Left ventricle myocardium inferior (tissue), 1 donor: Measurements from ENCODE around the gene ECI1. TPM values are rescaled to one million over a fixed set of nuclear protein-coding genes. Genes with fewer than 3 reads are reported as not detected.
A peak's percentile ranks its signal among the peaks of the same experiment; 100 is the strongest.

ENCODE experiments used
- DNase-seq: peaks from one replicate; pipeline ENCODE4 v3.0.0-alpha.2; 2020
- H3K27ac ChIP-seq: fragments of 200-600 bp; replicated peaks from 2 replicates; pipeline ENCODE4 v1.8.0; 2021
- H3K27me3 ChIP-seq: fragments of 200-600 bp; 2 replicates; pipeline ENCODE4 v1.8.0; 2021; ENCODE audit warnings: low read depth
- H3K36me3 ChIP-seq: fragments of 200-600 bp; 2 replicates; pipeline ENCODE4 v1.8.0; 2021
- H3K4me1 ChIP-seq: fragments of 200-600 bp; 2 replicates; pipeline ENCODE4 v1.8.0; 2021
- H3K4me3 ChIP-seq: fragments of 200-600 bp; 2 replicates; pipeline ENCODE4 v1.8.0; 2021; ENCODE audit warnings: mild to moderate bottlenecking, moderate library complexity
- H3K9me3 ChIP-seq: fragments of 200-600 bp; replicated peaks from 2 replicates; pipeline ENCODE4 v1.8.0; 2021
- CTCF ChIP-seq: fragments of 200-600 bp; IDR thresholded peaks from 2 replicates; pipeline ENCODE4 v1.8.0; 2021; ENCODE audit warnings: antibody characterized with exemption, mild to moderate bottlenecking, borderline replicate concordance
- intact Hi-C: fragments of 100-400 bp; cut with micrococcal nuclease; formaldehyde crosslinking; loops from one replicate; pipeline ENCODE4 v1.11.0; 2022
- total RNA-seq: library from RNA; stranded (reverse); fragmentation: NEBNext Ultra II Directional; extraction: Animal tissue kit (Norgen Biotek cat#: 25700); gene quantifications from one replicate; pipeline ENCODE4 v1.2.1, GENCODE V29; 2021
- donor health status: DM: no; HTN: yes; CAD: no; lungs with severe emphysema.

The ECI1 gene
- total RNA-seq, 1 donor from 2014 or later = 165 TPM

DNA sequence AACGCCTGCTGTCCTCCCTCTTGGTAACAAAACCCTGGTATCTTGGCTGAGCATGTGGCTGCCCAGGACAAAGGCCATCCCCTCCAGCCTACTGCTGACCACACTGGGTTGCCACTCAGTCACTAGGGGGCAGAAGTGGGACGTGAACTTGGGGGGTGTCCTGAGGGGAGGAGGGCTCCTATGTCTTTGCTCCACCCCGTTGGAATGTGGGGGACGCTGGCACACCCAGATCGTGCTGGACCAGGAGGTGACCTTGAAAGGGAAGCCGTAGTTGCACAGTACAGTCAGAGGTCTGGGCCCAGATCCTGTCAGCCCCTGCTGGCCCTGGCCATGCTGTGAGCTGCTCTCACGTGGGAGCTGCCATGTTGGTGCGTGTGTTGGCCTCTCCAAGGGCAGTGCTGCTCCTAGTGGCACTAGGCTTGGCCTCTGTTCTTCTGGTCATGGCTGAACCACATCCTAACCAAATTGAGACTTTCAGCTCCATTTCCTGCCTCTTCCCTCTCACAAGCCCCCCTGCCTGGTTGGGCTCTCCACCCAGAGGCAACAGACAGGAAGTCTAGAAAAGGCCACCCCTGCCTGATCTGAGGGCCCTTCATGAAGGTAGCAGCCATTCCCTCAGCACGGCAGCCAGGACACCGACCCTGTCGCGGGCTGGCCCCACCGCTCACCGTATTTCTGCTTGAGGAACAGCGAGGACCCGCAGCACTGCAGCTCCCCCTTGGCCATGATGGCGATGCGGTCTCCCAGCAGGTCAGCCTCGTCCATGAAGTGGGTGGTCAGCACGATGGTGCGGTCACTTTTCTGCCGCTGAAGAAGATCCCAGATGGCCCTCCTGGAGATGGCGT is 45.5 kb upstream of the ECI1 start:
- TF ChIP-seq CTCF = peak; percentile 57
- H3K9me3 ChIP-seq = no peaks in the 10 kb centered on the region
- no peak overlapping the region for H3K27ac ChIP-seq
- intact Hi-C loops = no loop called here
- DNase-seq = no peak
- H3K36me3 ChIP-seq = peaks cover 38% of the 10 kb centered on the region
- no peaks in the 10 kb centered on the region for H3K27me3 ChIP-seq
- no peak overlapping the region for H3K4me3 ChIP-seq
- H3K4me1 ChIP-seq = peaks cover 3% of the 10 kb centered on the region

GRCh38 chr16:2295056-2295798 is 43.8 kb upstream of the ECI1 start:
- DNase-seq = no peak
- H3K4me1 ChIP-seq = peaks cover 3% of the 10 kb centered on the region
- intact Hi-C loops = no loop called here
- no peaks in the 10 kb centered on the region for H3K27me3 ChIP-seq
- H3K36me3 ChIP-seq = peaks cover 53% of the 10 kb centered on the region
- no peak for TF ChIP-seq CTCF
- H3K27ac ChIP-seq = no peak overlapping the region
- H3K9me3 ChIP-seq = no peaks in the 10 kb centered on the region
- H3K4me3 ChIP-seq = no peak overlapping the region

- Histone ChIP-seq H3K9me3 (no peaks in the 10 kb centered on the region), H3K27ac (no peak overlapping the region), H3K4me1 (peaks cover 3% of the 10 kb centered on the region), H3K4me3 (no peak overlapping the region), H3K27me3 (no peaks in the 10 kb centered on the region), H3K36me3 (peaks cover 53% of the 10 kb centered on the region)
- no peak for DNase-seq
- intact Hi-C loops = no loop called here
- TF ChIP-seq CTCF = no peak
Observed at GRCh38 chr16:2292221-2292620, 40.8 kb upstream of the ECI1 start.

DNA sequence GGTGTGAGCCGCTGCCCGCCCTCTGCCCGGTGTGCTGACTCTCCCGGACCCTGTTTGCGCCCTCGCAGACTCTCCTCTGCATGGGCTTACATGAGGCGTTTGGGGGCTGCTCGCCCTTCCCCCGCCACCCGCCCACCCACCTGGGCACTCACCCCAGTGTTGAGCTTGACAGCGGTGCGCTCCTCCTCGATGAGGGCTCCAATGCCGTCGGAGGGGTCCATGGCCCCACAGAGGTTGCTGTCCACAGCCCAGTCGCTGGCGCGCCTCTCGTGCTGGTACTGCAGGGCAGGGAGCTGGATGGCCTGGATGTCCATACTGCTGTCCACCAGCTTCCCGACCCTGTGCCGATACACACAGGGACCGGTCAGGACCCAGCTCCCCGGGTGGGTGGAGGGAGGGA is 37.9 kb upstream of the ECI1 start:
- no peak for DNase-seq
- Histone ChIP-seq H3K27ac (no peak overlapping the region), H3K36me3 (peaks cover 56% of the 10 kb centered on the region), H3K4me1 (no peaks in the 10 kb centered on the region), H3K27me3 (no peaks in the 10 kb centered on the region), H3K9me3 (no peaks in the 10 kb centered on the region), H3K4me3 (no peak overlapping the region)
- intact Hi-C loops = no loop called here
- TF ChIP-seq CTCF = no peak

DNA sequence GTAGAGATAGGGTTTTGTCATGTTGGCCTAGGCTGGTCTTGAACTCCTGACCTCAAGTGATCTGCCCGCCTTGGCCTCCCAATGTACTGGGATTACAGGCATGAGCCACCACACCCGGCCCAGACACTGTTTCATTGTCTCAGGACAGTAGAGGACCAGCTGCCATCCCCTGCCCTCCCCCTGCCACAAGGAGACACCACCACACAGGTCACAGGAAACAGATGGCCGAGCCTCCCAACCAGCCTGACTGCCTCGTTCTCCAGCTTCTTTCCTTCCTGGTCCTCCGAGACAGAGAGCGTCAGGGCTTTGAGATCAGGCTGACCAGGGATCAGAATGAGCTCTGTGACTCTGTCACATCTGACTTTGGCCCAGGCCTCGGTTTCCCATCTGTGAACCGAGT is 37.3 kb upstream of the ECI1 start:
- Histone ChIP-seq H3K36me3 (peaks cover 60% of the 10 kb centered on the region), H3K27ac (no peak overlapping the region), H3K4me1 (no peaks in the 10 kb centered on the region), H3K4me3 (no peak overlapping the region), H3K27me3 (no peaks in the 10 kb centered on the region), H3K9me3 (no peaks in the 10 kb centered on the region)
- DNase-seq = no peak
- no peak for TF ChIP-seq CTCF
- intact Hi-C loops = no loop called here
